Stimulated activated CD4-positive, alpha-beta T cell treated with anti-CD3 and anti-CD28 coated beads, TNF-alpha, amount 100 ng/mL, for 48 hours (primary cell): ENCODE results near the gene FAF1.
"Not testable (repeated sequence)": the region's sequence is repeated elsewhere in the genome, so short reads cannot be mapped to it uniquely, and the experiment has no call there.

ENCODE experiments used
- DNase-seq, 3 donors: peaks; one replicate each; pipeline ENCODE4 v3.0.0-alpha.2; 2020; ENCODE audit warnings: low read depth in 3 of 3

FAF1 gene

DNA sequence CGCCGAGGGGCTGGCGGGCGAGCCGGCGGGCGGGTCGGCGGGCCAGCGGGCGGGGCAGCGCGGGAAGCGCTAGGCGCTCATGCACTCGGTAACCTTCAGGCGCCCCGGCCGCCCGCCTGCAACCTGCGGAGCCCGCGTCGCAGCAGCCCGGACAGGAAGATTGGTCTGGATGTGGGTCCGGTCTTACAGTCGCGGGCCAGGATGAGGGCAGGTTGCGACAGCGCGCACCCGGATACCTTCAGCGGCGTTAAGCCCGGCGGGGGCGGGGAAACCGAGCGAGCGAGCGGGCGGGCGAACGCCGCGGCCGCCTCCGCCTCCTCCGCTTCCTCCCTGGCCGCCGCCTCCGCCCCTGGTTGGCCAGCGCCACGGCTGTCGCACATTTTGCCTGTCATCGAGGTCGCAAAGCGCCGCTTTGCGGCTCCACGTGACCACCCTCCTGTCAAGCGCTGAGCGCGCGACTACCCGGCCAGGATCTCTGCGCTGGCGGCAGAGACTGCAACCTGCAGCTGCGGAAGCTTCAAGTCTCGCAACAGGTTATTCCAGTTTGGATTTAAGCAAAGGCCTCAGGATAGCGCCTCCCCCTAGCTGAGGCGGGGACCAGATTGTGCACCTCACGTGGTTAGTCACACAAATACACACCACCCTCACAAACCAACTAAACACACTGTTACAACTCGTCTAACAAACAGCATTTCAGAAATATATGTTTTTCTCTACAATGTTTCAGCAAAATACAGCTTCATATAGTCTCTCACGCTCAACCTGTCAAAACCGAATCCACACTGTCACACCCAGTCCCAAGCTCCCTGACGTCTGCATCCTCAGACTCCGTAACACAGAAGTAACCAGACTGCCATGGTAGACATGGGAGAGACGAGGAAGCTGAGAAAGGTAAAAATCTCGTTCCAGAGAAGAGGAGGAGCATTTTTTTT, at the start of gene FAF1:
TSS of gene FAF1 (minus strand) at position 355 of the 932 bp plus-strand sequence. CDS start 456 bp downstream, outside the sequence.
- DNase-seq, result peak; percentile 84 to 92 (median 89)

DNA sequence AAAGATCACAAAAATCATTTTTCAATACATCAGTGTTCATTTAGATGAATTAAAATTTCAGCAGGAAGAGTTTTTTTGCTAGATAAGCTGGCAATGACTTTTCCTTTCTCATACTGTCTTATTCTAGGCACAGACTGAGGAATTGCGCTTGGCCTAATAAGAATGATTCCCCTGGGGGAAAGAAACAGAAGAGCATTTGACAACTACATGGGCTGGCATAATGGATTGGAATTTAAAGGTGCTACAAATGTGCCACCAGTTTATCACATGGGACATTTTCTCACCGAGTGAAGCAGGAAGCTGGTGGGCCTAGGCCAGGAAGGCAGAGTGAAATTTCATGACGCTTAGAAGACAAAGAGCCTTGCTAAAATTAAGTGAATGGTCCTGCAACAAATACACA, 49.3 kb upstream of the FAF1 start:
- no peak for DNase-seq

DNA sequence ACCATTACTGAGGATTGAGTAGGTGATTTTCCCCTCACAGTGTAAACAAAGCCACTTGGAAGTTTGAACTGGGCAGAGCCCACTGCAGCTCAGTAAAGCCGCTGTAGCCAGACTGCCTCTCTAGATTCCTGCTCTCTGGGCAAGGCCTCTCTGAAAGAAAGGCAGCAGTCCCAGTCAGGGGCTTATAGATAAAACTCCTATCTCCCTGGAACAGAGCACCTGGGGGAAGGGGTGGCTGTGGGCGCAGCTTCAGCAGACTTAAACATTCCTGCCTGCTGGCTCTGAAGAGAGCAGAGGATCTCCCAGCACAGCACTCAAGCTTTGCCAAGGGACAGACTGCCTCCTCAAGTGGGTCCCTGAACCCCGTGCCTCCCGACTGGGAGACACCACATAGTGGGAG, 45.5 kb upstream of the FAF1 start:
- not testable (repeated sequence) for DNase-seq

DNA sequence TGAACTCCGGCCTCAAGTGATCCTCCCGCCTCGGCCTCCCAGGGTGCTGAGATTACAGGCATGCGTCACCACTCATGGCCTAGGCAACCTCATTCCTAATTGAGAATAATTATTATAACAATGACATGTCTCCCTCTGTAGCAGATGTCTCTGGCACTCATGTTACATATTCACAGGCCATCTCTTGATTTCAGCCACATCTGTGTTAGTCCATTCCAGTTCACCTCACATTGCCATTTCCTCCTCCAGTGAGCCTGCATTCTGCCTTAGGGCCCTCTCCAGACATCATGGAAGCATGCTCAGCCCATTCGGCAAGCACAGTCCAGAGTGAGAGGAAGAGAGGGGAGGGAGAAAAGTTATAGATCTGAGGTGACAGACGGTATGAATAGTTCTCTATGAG, 42.4 kb upstream of the FAF1 start:
- no peak for DNase-seq

DNA sequence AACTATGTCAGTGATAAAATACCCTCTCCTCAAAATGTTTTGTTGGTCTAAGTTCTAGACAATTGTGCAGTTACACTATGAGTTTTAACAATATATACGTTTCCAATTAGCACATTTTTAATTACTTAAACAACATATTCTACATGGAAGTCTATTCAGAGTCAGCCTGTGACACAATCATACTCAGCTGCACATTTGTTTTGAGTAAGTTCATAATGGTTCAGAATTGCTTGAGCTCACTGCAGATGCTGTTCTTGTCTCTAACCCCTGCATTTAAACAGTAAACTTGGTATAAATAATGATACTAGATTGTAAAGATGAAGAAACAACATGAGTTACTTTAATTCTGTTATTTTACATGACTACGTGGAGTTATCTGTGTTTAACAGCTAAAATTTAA, 40.6 kb upstream of the FAF1 start:
- no peak for DNase-seq

DNA sequence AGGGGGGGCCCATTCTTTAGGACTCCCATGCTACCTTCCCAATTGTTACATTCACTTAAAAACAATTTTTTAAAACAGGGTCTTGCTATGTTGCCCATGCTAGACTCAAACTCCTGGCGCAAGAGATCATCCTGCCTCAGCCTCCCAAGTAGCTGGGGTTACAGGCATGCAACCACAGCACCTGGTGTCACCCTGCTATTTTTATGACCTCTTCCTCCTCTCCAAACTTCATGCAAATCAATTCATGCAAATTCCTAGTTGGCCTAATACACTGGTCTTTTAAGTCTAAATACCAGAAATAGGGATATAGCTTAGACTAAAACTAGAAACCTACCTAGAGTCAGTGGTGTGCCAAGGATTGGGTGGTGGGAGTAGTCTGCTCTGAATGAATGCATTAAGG, 40.1 kb upstream of the FAF1 start:
- no peak for DNase-seq

DNA sequence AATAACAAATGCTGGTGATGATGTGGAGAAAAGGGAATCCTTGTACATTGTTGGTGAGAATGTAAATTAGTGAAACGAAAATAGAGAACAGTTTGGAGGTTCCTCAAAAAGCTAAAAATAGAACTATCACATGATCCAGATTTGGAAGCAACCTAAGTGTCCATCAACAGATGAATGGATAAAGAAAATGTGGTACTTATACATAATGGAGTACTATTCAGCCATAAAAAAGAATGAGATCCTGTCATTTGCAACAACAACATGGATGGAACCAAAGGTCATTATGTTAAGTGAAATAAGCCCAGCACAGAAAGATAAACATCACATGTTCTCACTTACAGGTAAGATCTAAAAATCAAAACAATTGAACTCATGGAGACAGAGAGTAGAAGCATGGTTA, 39.3 kb upstream of the FAF1 start:
- DNase-seq, result not testable (repeated sequence)

DNA sequence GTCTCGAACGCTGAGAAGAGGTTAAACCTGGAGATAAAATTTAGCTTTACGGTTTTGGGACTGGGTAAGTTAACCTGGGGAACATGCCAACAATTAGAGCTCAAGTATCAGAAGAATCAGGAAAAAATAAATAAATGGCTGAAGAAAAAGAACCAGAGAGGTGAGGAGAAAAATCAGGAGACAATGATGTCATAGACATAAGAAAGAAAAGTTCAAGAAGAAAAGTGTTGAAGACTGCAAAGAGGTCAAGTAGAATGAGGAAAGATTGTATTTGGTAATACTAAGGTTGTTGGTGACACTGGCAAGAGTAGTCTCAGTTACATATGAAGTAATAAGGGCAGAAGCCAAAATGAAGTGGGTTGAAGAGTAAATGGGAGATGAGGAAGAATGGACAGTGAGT, 36.0 kb upstream of the FAF1 start:
- no peak for DNase-seq

DNA sequence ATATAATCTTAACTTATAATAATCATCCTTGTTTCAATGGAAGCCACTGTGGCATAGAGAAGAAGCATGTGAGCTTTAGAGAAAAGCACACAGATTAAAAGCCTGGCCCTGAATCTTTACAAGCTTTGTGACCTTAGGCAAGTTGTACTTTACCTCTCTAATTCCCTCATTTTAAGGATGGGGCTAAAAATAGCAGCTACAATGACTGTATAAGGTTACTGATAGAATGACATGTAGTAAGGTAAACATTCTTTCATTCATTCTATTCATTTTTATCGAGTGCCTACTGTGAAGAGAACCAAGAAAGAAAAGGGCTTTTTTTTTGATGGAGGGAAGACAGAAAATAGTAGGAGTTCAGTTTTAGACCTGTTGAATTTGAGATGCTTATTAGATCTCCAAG, 35.6 kb upstream of the FAF1 start:
- no peak for DNase-seq

DNA sequence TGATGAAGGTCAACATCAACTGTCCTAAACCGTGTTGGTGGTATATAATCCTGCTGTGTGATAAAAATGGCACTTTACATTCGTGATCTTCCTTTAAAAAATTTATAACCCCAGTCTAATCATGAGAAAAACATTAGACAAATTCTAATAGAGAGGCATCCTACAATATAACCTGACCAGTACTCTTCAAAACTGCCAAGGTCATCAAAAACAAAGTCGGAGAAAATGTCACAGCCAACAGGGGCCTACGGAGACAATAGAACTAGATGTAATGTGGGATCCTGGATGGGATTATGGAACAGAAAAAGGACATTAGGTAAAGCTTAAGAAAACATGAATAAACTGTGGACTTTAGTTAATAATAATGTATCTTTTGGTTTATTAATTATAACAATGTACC, 34.9 kb upstream of the FAF1 start:
- no peak for DNase-seq

DNA sequence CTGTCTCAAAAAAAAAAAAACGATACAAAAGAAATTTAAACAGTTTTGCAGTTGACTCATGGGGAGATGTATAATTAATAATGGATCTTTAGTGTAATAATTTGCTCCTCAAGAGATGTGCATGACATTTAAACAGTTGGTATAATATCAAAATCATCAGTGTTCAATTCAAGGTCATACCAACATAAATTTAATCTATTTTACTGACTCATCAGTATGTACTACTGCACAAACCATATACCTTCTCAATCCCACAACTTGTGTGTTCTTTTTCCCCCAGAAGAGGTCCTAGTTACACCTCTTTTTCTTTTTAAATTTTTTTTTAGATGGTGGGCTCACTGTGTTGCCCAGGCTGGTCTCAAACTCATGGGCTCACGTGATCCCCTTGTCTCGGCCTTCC, 33.6 kb upstream of the FAF1 start:
- DNase-seq, result no peak

DNA sequence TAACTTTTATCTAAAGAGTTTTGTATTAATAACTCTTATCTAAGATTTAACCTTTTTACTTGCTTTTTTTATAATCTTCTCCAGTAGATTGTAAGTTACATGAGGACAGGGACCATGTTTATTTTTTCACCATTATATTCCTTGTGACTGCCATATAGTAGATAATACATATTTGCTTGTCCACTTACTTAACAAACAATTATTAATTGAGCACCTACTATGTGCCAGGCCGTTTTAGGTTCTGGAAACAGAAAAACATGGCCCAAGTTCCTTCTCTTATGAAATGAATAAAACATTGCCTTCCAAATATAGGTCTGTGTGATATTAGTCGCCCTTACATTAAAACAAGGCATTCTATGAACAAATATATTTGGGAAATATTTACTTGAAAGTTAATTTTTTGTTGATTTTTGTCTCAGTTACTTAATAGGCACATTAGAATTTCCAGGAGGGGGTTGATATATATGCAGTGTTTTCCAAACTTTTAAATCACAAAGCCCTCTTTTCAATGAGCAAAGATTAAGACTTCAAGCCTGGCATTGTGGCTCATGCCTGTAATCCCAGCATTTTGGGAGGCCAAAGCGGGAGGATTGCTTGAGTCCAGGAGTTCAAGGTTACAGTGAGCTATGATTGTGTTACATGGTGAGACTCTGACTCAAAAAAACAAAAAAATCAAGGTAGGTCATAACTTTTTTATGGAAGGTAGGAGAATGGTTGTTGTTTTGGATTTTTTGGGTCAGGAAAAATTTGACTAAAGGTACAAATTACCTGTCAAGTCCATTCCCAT, 32.7 kb upstream of the FAF1 start:
- no peak for DNase-seq

DNA sequence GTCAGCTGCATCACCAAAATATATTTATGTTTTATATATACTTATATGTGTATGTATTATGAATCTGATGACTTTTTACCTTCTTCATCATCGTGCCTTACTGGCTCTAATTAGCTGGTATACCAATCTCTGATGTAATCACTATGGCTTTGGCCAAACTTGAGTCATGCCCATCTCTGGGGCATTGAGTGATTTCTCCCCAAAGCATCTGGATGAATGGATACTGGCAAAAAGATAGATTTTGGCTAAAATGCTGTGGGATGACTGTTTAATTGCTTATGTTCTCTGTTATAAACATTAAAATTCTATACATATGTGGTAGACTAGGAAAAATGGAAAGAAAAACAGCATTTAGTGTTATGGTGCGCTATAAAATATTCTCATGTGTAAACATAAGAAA, 29.6 kb upstream of the FAF1 start:
- no peak for DNase-seq

DNA sequence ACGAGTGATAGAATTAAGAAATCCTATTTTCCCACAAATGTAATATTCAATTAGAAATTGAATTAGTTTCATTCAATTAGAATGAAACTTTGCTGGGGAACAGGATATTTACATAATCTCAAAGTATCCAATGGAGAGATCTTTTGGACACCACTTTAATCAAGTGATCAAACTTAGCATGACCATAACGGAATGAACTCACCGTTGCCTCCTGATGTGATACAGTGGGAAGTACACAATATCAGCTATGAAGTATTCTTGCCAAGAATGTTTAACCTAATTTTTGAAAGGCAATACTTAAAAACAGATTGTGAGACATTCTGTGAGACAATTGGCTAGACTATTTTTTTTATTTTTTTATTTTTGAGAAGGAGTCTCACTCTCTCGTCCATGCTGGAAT, 26.6 kb upstream of the FAF1 start:
- DNase-seq, result no peak

DNA sequence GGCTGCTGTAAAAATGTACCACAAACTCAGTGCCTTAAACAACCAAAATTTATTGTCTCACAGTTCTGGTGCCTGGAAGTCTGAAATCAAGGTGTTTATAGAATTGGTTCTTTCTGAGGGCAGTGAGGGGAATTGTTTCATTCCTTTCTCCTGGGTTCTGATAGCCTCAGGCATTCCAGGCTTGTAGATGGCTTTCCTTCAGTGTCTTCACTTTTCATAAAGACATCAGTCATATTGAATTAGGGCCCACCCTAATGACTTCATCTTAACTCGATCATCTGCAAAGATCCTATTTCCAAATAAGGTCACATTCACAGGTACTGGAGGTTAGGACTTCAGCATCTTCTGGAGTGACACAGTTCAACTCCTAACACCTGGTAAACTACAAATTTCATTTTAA, 25.0 kb upstream of the FAF1 start:
- DNase-seq, result no peak

DNA sequence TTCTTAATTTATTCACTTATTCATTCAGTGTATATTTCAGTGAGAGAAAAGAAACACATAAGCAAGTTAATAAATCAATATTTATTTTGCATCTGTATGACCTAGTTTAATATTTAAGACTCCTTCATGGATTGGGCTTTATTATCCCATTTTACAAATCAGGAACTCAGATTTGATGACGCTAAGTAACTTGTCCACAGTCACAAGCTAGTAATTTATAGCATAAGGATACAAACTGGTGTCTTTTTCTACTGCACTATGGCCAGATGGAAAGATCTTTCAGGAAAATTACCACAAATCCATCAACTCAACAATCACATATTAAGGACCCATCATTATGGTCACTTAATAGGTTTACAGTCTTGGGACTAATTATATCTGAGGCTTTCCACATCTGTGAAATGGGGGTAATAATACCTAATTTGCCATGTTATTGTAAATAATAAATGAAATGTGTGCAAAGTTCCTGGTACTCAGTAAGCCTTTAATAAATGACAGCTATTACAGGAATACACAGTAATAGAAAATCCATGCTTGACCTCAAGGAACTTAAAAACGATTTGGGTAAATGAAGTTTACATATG, 23.2 kb upstream of the FAF1 start:
- DNase-seq, result no peak

DNA sequence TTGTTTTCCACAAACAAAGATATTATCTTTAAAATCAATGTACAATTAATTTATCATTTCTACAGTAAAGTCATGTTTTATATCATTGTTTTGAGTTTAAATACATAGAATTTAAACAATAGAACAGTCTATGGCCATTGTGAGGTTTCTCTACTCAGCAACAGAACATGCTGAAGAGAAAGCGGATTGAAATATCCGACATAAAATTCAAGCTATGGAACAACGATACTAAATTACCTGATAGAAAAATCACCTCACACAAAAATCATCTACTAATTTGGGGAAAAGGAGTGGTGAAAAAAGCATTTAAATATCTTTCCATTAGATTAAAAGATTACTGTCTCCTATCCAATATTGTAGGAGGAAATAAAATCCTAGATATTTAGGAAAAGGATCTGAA, 22.5 kb upstream of the FAF1 start:
- DNase-seq, result no peak

DNA sequence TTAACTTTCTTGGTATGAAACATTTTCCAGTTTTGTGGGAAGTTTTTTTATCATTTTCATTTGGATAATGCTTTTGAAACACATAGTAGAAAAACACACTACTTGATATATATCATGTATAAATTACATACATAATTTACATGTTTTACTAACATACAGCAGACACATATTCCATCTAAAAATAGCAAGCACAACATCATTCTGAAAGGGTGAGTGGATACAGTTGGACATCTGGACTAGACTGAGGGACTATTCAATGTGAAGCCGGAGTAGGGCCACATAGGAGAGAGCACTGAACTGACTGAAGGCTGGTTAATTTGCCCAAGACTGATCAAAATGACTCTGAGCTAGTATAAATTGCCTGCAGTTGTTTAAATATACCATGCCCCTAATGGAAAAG, 21.7 kb upstream of the FAF1 start:
- DNase-seq, result no peak

DNA sequence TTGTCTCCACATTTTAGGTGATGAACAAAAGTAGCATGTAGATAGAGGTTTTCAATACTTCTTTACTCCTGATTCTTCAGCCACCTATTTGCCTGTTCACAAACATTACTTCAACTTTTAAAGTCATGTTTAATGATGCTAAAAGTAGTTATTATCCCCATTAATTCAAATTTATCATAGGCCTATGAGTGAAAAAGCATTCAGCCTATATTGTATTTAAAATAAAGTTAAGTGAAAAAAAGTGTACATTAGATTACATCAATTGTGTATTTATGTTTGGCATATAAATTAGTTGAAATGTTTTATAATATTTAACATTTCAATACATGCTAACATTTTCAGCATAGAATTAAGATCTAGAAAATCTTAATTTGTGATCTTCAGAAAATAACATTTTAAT, 20.4 kb upstream of the FAF1 start:
- DNase-seq, result no peak

DNA sequence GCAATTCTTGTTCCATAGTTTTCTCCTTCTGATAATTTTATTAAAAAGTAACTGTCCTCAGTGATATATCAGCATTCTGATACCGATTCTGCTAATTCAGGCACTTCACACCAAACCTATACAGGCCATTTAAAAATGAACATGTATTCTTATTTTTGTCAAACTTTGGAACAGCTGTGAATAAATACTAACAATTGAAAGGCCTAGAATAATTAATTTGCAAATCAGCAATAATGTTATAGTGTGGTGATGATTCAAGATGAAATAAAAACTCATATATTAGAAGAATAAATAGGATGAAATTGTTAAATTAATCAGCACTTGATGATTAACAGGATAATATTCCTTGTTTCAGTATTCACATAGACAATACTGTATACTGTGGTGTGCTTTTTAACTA, 19.9 kb upstream of the FAF1 start:
- DNase-seq, result no peak

DNA sequence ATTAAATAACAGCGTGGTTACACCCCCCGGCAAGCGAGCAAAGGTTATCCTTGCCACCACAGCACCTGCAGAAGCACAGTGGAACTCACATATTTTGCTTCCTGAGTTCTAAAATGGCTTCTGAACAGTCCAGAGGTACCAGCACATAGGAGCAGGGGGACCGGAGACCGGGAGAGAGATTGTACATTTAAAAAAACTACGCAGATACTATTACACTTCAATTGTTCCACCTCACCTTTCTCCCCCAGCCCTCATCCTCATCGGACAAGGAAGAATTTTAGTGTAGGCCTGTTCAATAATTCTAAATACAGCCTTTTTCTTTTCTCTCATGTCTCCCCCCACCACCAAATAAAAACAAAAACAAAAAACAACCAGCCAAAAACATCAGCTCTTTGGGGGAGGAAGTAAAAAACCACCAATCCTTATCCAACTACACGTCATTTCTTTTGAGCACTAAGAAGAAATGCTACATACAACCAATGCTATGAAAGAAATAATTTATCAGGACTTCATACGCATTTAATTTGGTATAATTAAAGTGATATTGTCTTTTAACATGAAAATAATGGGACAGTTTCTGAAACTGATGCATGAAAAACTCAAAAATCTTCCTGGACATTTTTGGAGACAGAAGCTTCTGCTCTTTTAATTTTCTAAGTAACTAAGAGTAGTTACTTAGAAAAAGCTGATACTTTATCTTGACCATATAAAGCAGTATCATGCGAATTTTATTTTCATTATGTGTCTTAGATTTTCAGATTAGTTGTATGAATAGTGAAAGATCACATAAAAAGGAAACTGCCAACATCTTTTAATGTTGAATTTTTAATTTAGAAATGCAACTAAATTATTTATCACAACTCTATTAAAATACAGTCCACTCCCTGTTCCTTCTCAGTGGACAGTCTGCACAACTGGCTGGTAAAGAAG, 19.1 kb upstream of the FAF1 start:
- no peak for DNase-seq
